Heart left ventricle (tissue), 13 donors: ENCODE results near the gene SLAMF8.

ENCODE experiments used
- POLR2A ChIP-seq, 2 donors: fragments of 450-650 bp; IDR thresholded peaks; one replicate each; pipeline ENCODE4 v1.6.1; 2017; ENCODE audit warnings: antibody characterized with exemption in 2 of 2, mild to moderate bottlenecking in 2 of 2, moderate library complexity in 2 of 2
- TF ChIP-seq, protein P1 (sequence below), 12 donors: fragments of 200-600 bp; sonication (generic) in 4 of 12; IDR thresholded peaks; one replicate each; pipeline versions ENCODE4 v1.5.0 to v1.8.0; 2018 to 2022; ENCODE audit warnings: antibody characterized with exemption in 12 of 12, mild to moderate bottlenecking in 5 of 12
- donor health status: ischemic (EF 13 %, LVEDD 7.1; RV severe dilation, severe dysfunction).
- donor health status: DM: no; HTN: yes; CAD: no.
- donor health status: DM: no; HTN: no; CAD: no.
- donor health status: ischemic (EF 25% LVEDD 6.9; RV normal size, moderate dysfunction).
- donor health status: ischemic (EF 25% LVEDD 5.7; RV mildly dilated, moderate dysfunction).
- donor health status: ischemic (EF 35%, LVEDD 5.7; RV mildly dilated, moderate dysfunction).
- donor health status: nonischemic (EF 11% LVEDD 7.7; RV severe dilation, severe dysfunction).
- donor health status: DM: yes; HTN: yes; CAD: no.
- donor health status: PGD.
- donor health status: ischemic (EF 29% LVEDD 5.4; RV normal size, mild dysfunction).
- donor health status: nonischemic (EF 23%, LVEDD 6.1; RV moderate dilation, normal function).

DNA sequence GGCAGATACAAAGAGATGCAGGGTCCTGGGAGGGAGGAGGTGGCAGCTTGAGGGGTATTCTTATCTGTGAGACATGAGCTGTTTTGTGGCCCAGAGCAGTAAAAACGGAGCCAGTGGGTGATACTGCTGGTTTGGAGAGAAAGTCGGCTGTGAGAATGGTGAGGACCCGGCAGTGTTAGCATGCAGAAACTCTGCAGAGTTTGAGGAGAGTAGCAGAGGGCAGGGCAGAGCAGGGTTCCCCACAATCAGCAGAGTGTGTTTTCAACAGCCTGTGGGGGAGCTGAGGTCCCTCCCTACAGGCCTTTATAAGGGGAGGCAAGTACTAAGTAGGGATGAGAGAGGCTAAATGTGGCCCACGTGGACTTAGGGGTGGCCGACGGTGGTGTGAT lies 423 bp downstream of the SLAMF8 start:
- TF ChIP-seq, protein P1, sequence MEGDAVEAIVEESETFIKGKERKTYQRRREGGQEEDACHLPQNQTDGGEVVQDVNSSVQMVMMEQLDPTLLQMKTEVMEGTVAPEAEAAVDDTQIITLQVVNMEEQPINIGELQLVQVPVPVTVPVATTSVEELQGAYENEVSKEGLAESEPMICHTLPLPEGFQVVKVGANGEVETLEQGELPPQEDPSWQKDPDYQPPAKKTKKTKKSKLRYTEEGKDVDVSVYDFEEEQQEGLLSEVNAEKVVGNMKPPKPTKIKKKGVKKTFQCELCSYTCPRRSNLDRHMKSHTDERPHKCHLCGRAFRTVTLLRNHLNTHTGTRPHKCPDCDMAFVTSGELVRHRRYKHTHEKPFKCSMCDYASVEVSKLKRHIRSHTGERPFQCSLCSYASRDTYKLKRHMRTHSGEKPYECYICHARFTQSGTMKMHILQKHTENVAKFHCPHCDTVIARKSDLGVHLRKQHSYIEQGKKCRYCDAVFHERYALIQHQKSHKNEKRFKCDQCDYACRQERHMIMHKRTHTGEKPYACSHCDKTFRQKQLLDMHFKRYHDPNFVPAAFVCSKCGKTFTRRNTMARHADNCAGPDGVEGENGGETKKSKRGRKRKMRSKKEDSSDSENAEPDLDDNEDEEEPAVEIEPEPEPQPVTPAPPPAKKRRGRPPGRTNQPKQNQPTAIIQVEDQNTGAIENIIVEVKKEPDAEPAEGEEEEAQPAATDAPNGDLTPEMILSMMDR (IDR thresholded peaks at IDR 0.05) = no peak
- no peak for TF ChIP-seq POLR2A (IDR thresholded peaks at IDR 0.05)
